ENCODE data around the gene SLC9A2.

SLC9A2 gene

GRCh38 chr2:102677244-102678215 is 58.2 kb downstream of the SLC9A2 start:
- Histone ChIP-seq H4K5ac (ENCODE audit: low read length) (no peak overlapping the region), H3K4me2 (ENCODE audit: low read length) (no peak overlapping the region), H2BK15ac (replicated peaks; ENCODE audit: low read depth) (no peak overlapping the region), H3K79me2 (ENCODE audit: control insufficient read depth, insufficient read depth, low read length) (no peaks in the 10 kb centered on the region), H3K36me3 (ENCODE audit: control insufficient read depth, insufficient read depth, low read length) (no peaks in the 10 kb centered on the region), H3K4me3 (ENCODE audit: low read length) (no peak overlapping the region), H4K8ac (ENCODE audit: low read depth, low read length) (no peak overlapping the region), H2BK120ac (ENCODE audit: low read depth, low read length) (no peak overlapping the region), H2BK5ac (ENCODE audit: low read length) (no peak overlapping the region), H3K79me1 (ENCODE audit: low read length) (no peaks in the 10 kb centered on the region), H3K23ac (ENCODE audit: low read length) (no peak overlapping the region), H3K9ac (ENCODE audit: low read length) (no peak overlapping the region), H2AK5ac (ENCODE audit: low read length) (no peak overlapping the region), H3K4me1 (ENCODE audit: control insufficient read depth, low read depth, low read length) (no peaks in the 10 kb centered on the region), H3K27ac (ENCODE audit: low read depth, low read length) (no peak overlapping the region), H3K27me3 (ENCODE audit: insufficient read depth, low read length, poor library complexity) (no peaks in the 10 kb centered on the region), H3K18ac (ENCODE audit: low read length) (no peak overlapping the region), H3K56ac (ENCODE audit: low read length) (no peak overlapping the region), H3K4ac (ENCODE audit: low read depth, low read length) (no peak overlapping the region)
- no CpG with 5 or more reads among the region's 4 CpGs for WGBS (ENCODE audit: extremely low coverage, insufficient coverage, low lambda C conversion rate)
- no peak for DNase-seq

- Histone ChIP-seq H3K9ac (ENCODE audit: low read length) (no peak overlapping the region), H4K8ac (ENCODE audit: low read depth, low read length) (no peak overlapping the region), H3K4me3 (ENCODE audit: low read length) (no peak overlapping the region), H2BK5ac (ENCODE audit: low read length) (no peak overlapping the region), H3K79me1 (ENCODE audit: low read length) (no peaks in the 10 kb centered on the region), H3K4me1 (ENCODE audit: control insufficient read depth, low read depth, low read length) (no peaks in the 10 kb centered on the region), H3K27ac (ENCODE audit: low read depth, low read length) (no peak overlapping the region), H3K79me2 (ENCODE audit: control insufficient read depth, insufficient read depth, low read length) (no peaks in the 10 kb centered on the region), H3K18ac (ENCODE audit: low read length) (no peak overlapping the region), H4K5ac (ENCODE audit: low read length) (no peak overlapping the region), H3K4me2 (ENCODE audit: low read length) (no peak overlapping the region), H2AK5ac (ENCODE audit: low read length) (no peak overlapping the region), H3K23ac (ENCODE audit: low read length) (no peak overlapping the region), H3K4ac (ENCODE audit: low read depth, low read length) (no peak overlapping the region), H3K56ac (ENCODE audit: low read length) (no peak overlapping the region), H2BK15ac (replicated peaks; ENCODE audit: low read depth) (no peak overlapping the region), H3K27me3 (ENCODE audit: insufficient read depth, low read length, poor library complexity) (no peaks in the 10 kb centered on the region), H3K36me3 (ENCODE audit: control insufficient read depth, insufficient read depth, low read length) (no peaks in the 10 kb centered on the region), H2BK120ac (ENCODE audit: low read depth, low read length) (no peak overlapping the region)
- no CpG with 5 or more reads among the region's 5 CpGs for WGBS (ENCODE audit: extremely low coverage, insufficient coverage, low lambda C conversion rate)
- DNase-seq: no peak
These were observed 59.1 kb downstream of the SLC9A2 start for GRCh38 chr2:102678442-102678841.

- no peak overlapping the region for H4K8ac ChIP-seq (ENCODE audit: low read depth, low read length)
- H3K27ac ChIP-seq (ENCODE audit: low read depth, low read length): no peak overlapping the region
- no peak overlapping the region for H4K5ac ChIP-seq (ENCODE audit: low read length)
- no peaks in the 10 kb centered on the region for H3K36me3 ChIP-seq (ENCODE audit: control insufficient read depth, insufficient read depth, low read length)
- no peak overlapping the region for H2BK120ac ChIP-seq (ENCODE audit: low read depth, low read length)
- DNase-seq: no peak
- H2BK15ac ChIP-seq (replicated peaks; ENCODE audit: low read depth): no peak overlapping the region
- no peak overlapping the region for H3K23ac ChIP-seq (ENCODE audit: low read length)
- H3K18ac ChIP-seq (ENCODE audit: low read length): no peak overlapping the region
- H3K56ac ChIP-seq (ENCODE audit: low read length): no peak overlapping the region
- no peak overlapping the region for H3K9ac ChIP-seq (ENCODE audit: low read length)
- WGBS (ENCODE audit: extremely low coverage, insufficient coverage, low lambda C conversion rate): no CpG with 5 or more reads among the region's 11 CpGs
- H3K27me3 ChIP-seq (ENCODE audit: insufficient read depth, low read length, poor library complexity): no peaks in the 10 kb centered on the region
- H2BK5ac ChIP-seq (ENCODE audit: low read length): no peak overlapping the region
- no peaks in the 10 kb centered on the region for H3K79me1 ChIP-seq (ENCODE audit: low read length)
- H3K4me2 ChIP-seq (ENCODE audit: low read length): no peak overlapping the region
- H3K4ac ChIP-seq (ENCODE audit: low read depth, low read length): no peak overlapping the region
- H3K79me2 ChIP-seq (ENCODE audit: control insufficient read depth, insufficient read depth, low read length): no peaks in the 10 kb centered on the region
- no peaks in the 10 kb centered on the region for H3K4me1 ChIP-seq (ENCODE audit: control insufficient read depth, low read depth, low read length)
- H2AK5ac ChIP-seq (ENCODE audit: low read length): no peak overlapping the region
- no peak overlapping the region for H3K4me3 ChIP-seq (ENCODE audit: low read length)
These were observed 67.4 kb downstream of the SLC9A2 start for GRCh38 chr2:102686479-102687439.

- no peak overlapping the region for H2BK120ac ChIP-seq (ENCODE audit: low read depth, low read length)
- no CpG with 5 or more reads among the region's 5 CpGs for WGBS (ENCODE audit: extremely low coverage, insufficient coverage, low lambda C conversion rate)
- no peaks in the 10 kb centered on the region for H3K36me3 ChIP-seq (ENCODE audit: control insufficient read depth, insufficient read depth, low read length)
- H3K4ac ChIP-seq (ENCODE audit: low read depth, low read length): no peak overlapping the region
- H4K5ac ChIP-seq (ENCODE audit: low read length): no peak overlapping the region
- H2BK5ac ChIP-seq (ENCODE audit: low read length): no peak overlapping the region
- no peaks in the 10 kb centered on the region for H3K79me2 ChIP-seq (ENCODE audit: control insufficient read depth, insufficient read depth, low read length)
- H3K56ac ChIP-seq (ENCODE audit: low read length): no peak overlapping the region
- no peak overlapping the region for H3K18ac ChIP-seq (ENCODE audit: low read length)
- H4K8ac ChIP-seq (ENCODE audit: low read depth, low read length): no peak overlapping the region
- no peak overlapping the region for H2AK5ac ChIP-seq (ENCODE audit: low read length)
- H3K23ac ChIP-seq (ENCODE audit: low read length): no peak overlapping the region
- H2BK15ac ChIP-seq (replicated peaks; ENCODE audit: low read depth): no peak overlapping the region
- H3K4me3 ChIP-seq (ENCODE audit: low read length): no peak overlapping the region
- H3K9ac ChIP-seq (ENCODE audit: low read length): no peak overlapping the region
- H3K27ac ChIP-seq (ENCODE audit: low read depth, low read length): no peak overlapping the region
- no peaks in the 10 kb centered on the region for H3K4me1 ChIP-seq (ENCODE audit: control insufficient read depth, low read depth, low read length)
- DNase-seq: no peak
- no peaks in the 10 kb centered on the region for H3K27me3 ChIP-seq (ENCODE audit: insufficient read depth, low read length, poor library complexity)
- H3K4me2 ChIP-seq (ENCODE audit: low read length): no peak overlapping the region
- H3K79me1 ChIP-seq (ENCODE audit: low read length): no peaks in the 10 kb centered on the region
These were observed 70.7 kb downstream of the SLC9A2 start for GRCh38 chr2:102690012-102690411.

GRCh38 chr2:102696463-102696862 is 77.1 kb downstream of the SLC9A2 start:
- Histone ChIP-seq H3K4me1 (ENCODE audit: control insufficient read depth, low read depth, low read length) (no peaks in the 10 kb centered on the region), H3K56ac (ENCODE audit: low read length) (no peak overlapping the region), H3K27me3 (ENCODE audit: insufficient read depth, low read length, poor library complexity) (no peaks in the 10 kb centered on the region), H3K18ac (ENCODE audit: low read length) (no peak overlapping the region), H2BK5ac (ENCODE audit: low read length) (no peak overlapping the region), H2AK5ac (ENCODE audit: low read length) (no peak overlapping the region), H3K79me1 (ENCODE audit: low read length) (no peaks in the 10 kb centered on the region), H3K4ac (ENCODE audit: low read depth, low read length) (no peak overlapping the region), H3K27ac (ENCODE audit: low read depth, low read length) (no peak overlapping the region), H2BK120ac (ENCODE audit: low read depth, low read length) (no peak overlapping the region), H3K79me2 (ENCODE audit: control insufficient read depth, insufficient read depth, low read length) (no peaks in the 10 kb centered on the region), H3K4me3 (ENCODE audit: low read length) (no peak overlapping the region), H2BK15ac (replicated peaks; ENCODE audit: low read depth) (no peak overlapping the region), H4K5ac (ENCODE audit: low read length) (no peak overlapping the region), H3K9ac (ENCODE audit: low read length) (no peak overlapping the region), H3K23ac (ENCODE audit: low read length) (no peak overlapping the region), H3K4me2 (ENCODE audit: low read length) (no peak overlapping the region), H4K8ac (ENCODE audit: low read depth, low read length) (no peak overlapping the region), H3K36me3 (ENCODE audit: control insufficient read depth, insufficient read depth, low read length) (no peaks in the 10 kb centered on the region)
- no peak for DNase-seq
- WGBS (ENCODE audit: extremely low coverage, insufficient coverage, low lambda C conversion rate): no CpG with 5 or more reads among the region's 2 CpGs

Measured in mesendoderm (in vitro differentiated cells).